Transverse colon (tissue), 4 donors: ENCODE measurements around the gene UMODL1.

Experiments used
- CTCF ChIP-seq, 5 experiments: fragments of 200-600 bp in 3 of 5; fragments of 450-650 bp in 2 of 5; sonication (generic) in 3 of 5; IDR thresholded peaks; 1 replicate in 2 of 5; 2 replicates in 3 of 5; pipeline ENCODE4 v1.5.1; 2016 to 2017; ENCODE audit warnings: antibody characterized with exemption in 5 of 5, inconsistent platforms in 3 of 5, mild to moderate bottlenecking in 2 of 5, moderate library complexity in 1 of 5
- POLR2AphosphoS5 ChIP-seq, 3 donors: sonication (generic); formaldehyde crosslinking; IDR thresholded peaks; one replicate each; pipeline ENCODE4 v1.6.1; 2016; ENCODE audit warnings: antibody characterized with exemption in 3 of 3

GRCh38 chr21:42118901-42119300, 47.8 kb downstream of the UMODL1 start:
- TF ChIP-seq CTCF (IDR thresholded peaks at IDR 0.05) (no peak), POLR2AphosphoS5 (IDR thresholded peaks at IDR 0.05) (no peak)
